ENCODE results near the gene C10orf53.

Gene C10orf53

GRCh38 chr10:49737474-49738201 lies 58.2 kb downstream of the C10orf53 start:
- DNase-seq (ENCODE audit: low read depth in 2 of 2): no peak

- DNase-seq (ENCODE audit: low read depth in 2 of 2): no peak
These were observed 59.3 kb downstream of the C10orf53 start for GRCh38 chr10:49738616-49739360.

DNA sequence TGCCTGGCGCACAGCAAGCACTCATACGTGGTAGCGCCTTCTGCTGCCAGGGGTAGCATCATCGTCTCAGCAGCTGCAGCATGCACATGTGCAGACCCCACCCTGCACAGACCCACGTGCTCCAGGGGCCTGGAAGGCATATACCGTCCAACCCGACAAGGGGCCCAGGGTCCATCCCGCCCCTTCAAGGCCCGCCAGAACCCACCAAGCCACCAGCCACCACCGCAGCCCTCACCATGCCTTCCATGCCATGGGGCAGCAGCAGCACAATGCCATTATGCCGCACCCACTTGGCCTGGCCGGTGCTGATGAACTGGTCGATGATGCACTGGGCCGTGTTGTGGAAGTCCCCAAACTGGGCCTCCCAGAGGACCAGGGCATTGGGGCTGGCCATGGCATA lies 60.0 kb downstream of the C10orf53 start:
- no peak for DNase-seq (ENCODE audit: low read depth in 2 of 2)

GRCh38 chr10:49740346-49741107 lies 61.1 kb downstream of the C10orf53 start:
- no peak for DNase-seq (ENCODE audit: low read depth in 2 of 2)

GRCh38 chr10:49741108-49741995 lies 61.9 kb downstream of the C10orf53 start:
- DNase-seq (ENCODE audit: low read depth in 2 of 2): no peak

GRCh38 chr10:49742683-49743463 lies 63.4 kb downstream of the C10orf53 start:
- no peak for DNase-seq (ENCODE audit: low read depth in 2 of 2)

DNA sequence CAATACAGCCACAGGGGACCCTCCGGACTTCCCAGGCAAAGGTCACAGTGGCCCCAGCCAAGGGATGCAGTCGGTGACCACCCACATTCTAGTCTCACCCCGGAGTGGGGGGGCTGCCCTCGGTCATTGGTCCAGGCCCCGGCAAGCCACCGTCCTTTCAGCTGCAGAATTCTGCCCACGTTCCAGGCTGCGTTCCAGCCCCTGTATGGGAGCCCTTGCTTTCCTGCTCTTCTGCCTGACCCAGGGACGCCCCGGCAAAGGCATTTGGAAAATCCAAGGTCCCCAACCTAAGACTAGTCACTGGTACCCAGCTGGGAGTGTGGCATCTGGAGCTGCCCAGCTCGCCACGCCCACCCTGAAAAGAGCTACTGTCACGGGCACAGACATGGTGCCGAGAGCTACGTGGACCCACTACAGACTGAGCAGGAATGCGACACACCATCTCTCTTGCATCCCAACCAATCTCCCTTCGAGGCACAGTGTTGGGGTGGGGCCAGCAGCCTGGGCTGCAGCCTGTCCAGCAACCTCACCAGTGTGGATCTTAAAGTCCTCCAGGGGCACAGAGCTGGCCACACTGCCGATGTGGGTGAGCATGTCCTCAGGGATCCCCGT lies 64.1 kb downstream of the C10orf53 start:
- DNase-seq (ENCODE audit: low read depth in 2 of 2): no peak

- DNase-seq (ENCODE audit: low read depth in 2 of 2): no peak
These were observed 64.7 kb downstream of the C10orf53 start for GRCh38 chr10:49744091-49744685.

DNA sequence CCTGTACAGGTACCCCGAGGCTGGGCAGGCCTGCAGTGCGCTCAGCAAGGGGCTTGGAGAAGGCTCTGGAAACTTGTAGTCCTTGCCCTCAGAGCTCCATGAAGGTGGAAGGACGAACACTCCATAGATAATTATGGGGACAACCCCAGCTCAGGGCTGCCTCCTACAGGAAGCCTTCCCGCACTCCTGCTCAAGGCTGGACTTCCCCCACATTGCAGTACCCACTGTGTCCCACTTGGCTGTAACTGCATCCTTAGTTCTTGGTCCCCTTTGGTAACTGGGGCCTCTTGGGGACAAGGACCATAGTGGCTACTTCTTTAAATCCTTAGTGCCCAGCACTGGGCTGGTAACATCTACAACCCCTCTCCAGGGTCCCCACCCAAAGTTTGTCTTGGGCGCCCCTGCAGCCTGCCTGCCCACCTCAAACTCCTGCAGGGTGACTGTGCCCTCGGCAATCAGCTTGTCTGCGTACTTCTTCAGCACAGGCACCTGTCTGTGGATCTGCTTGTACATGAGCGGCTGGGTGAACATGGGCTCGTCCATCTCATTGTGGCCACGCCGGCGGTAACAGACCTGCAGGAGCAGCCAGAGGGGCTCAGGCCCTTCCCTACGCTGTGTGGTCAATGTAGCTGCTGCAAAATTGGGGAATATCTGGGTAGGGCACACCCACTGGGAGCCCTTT lies 65.6 kb downstream of the C10orf53 start:
- DNase-seq (ENCODE audit: low read depth in 2 of 2): no peak

DNA sequence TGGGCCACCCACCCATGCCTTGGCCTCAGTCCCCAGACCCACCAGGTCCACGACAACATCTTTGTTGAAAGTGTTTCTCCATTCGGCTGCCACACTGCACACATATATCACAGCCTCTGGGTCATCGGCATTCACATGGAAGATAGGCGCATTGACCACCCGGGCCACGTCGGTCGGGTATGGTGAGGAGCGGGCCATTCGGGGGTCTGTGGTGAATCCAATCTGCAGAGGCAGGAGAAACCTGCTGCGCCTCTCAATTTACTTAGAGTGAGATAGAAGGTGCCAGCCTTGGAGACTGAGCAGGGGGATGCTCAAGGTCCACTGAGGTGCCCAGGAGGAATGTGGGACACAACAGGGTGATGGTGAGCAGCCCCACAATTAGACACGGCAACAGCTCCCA lies 66.3 kb downstream of the C10orf53 start:
- DNase-seq (ENCODE audit: low read depth in 2 of 2): no peak

GRCh38 chr10:49746626-49747302 lies 67.3 kb downstream of the C10orf53 start:
- DNase-seq (ENCODE audit: low read depth in 2 of 2): no peak
